Activated T-helper 1 cell treated with anti-CD3 and anti-CD28 coated beads, Interleukin-12 subunit alpha, Interleukin-12 subunit beta, Interleukin-2, Interleukin-4 antibody, amounts not matched to agents 30 ng/mL and 10 ng/mL and 1 ng/mL, durations not matched to agents 14 hours and 24 hours and 36 hours (primary cell): ENCODE data around the gene USP31. TPM values are rescaled to one million over a fixed set of nuclear protein-coding genes. Genes with fewer than 3 reads are reported as not detected.

Experiments
- DNase-seq: peaks from one replicate; pipeline ENCODE4 v3.0.0; 2021; ENCODE audit warnings: low spot score
- H3K27ac Mint-ChIP-seq: one replicate; pipeline ENCODE4 v1.8.0; 2021; ENCODE audit warnings: mild to moderate bottlenecking, mixed read lengths
- H3K27me3 Mint-ChIP-seq: one replicate; pipeline ENCODE4 v1.8.0; 2022; ENCODE audit warnings: mild to moderate bottlenecking, moderate library complexity, mixed read lengths; ENCODE audit not compliant: insufficient read depth
- H3K36me3 Mint-ChIP-seq: one replicate; pipeline ENCODE4 v1.8.0; 2021; ENCODE audit warnings: low read depth, mixed read lengths
- H3K4me1 Mint-ChIP-seq: one replicate; pipeline ENCODE4 v1.8.0; 2021; ENCODE audit warnings: low read depth, mixed read lengths
- H3K4me3 Mint-ChIP-seq: one replicate; pipeline ENCODE4 v1.8.0; 2021; ENCODE audit warnings: mild to moderate bottlenecking, moderate library complexity, mixed read lengths
- H3K9me3 Mint-ChIP-seq: one replicate; pipeline ENCODE4 v1.8.0; 2021; ENCODE audit warnings: mixed read lengths
- intact Hi-C: fragments of 100-400 bp; cut with micrococcal nuclease; formaldehyde crosslinking; loops from one replicate; pipeline ENCODE4 v1.15.1; 2024
- total RNA-seq: library from RNA; stranded (reverse); gene quantifications from 2 replicates; pipeline ENCODE4 v1.2.3, GENCODE V29; 2022

USP31 gene
- total RNA-seq, 1 donor from 2014 or later: 11.3 TPM

- H3K27ac Mint-ChIP-seq: no peak overlapping the region
- no peak overlapping the region for H3K4me3 Mint-ChIP-seq
- peaks cover 14% of the 10 kb centered on the region for H3K27me3 Mint-ChIP-seq
- no peaks in the 10 kb centered on the region for H3K9me3 Mint-ChIP-seq
- no peaks in the 10 kb centered on the region for H3K36me3 Mint-ChIP-seq
- intact Hi-C loops: no loop called here
- no peaks in the 10 kb centered on the region for H3K4me1 Mint-ChIP-seq
- no peak for DNase-seq
Observed at GRCh38 chr16:23175651-23176050, 26.4 kb upstream of the USP31 start.

- Mint-ChIP-seq H3K36me3 (no peaks in the 10 kb centered on the region), H3K9me3 (no peaks in the 10 kb centered on the region), H3K27me3 (peaks cover 14% of the 10 kb centered on the region), H3K4me3 (no peak overlapping the region), H3K27ac (no peak overlapping the region), H3K4me1 (no peaks in the 10 kb centered on the region)
- intact Hi-C loops: no loop called here
- no peak for DNase-seq
Observed at GRCh38 chr16:23174622-23175021, 25.4 kb upstream of the USP31 start.

- Mint-ChIP-seq H3K27me3 (peaks cover 19% of the 10 kb centered on the region), H3K4me1 (no peaks in the 10 kb centered on the region), H3K4me3 (no peak overlapping the region), H3K36me3 (no peaks in the 10 kb centered on the region), H3K27ac (no peak overlapping the region), H3K9me3 (no peaks in the 10 kb centered on the region)
- DNase-seq: no peak
- intact Hi-C loops: no loop called here
Observed at GRCh38 chr16:23172994-23173393, 23.7 kb upstream of the USP31 start.

GRCh38 chr16:23172583-23172982, 23.3 kb upstream of the USP31 start:
- Mint-ChIP-seq H3K4me3 (no peak overlapping the region), H3K27me3 (peaks cover 23% of the 10 kb centered on the region), H3K9me3 (no peaks in the 10 kb centered on the region), H3K36me3 (no peaks in the 10 kb centered on the region), H3K27ac (no peak overlapping the region), H3K4me1 (no peaks in the 10 kb centered on the region)
- intact Hi-C loops: no loop called here
- no peak for DNase-seq

GRCh38 chr16:23164736-23165135, 15.5 kb upstream of the USP31 start:
- Mint-ChIP-seq H3K27me3 (peaks cover 49% of the 10 kb centered on the region), H3K4me1 (no peaks in the 10 kb centered on the region), H3K27ac (no peak overlapping the region), H3K36me3 (no peaks in the 10 kb centered on the region), H3K9me3 (no peaks in the 10 kb centered on the region), H3K4me3 (no peak overlapping the region)
- DNase-seq: no peak
- intact Hi-C loops: no loop called here

- DNase-seq: no peak
- H3K4me3 Mint-ChIP-seq: no peak overlapping the region
- no peaks in the 10 kb centered on the region for H3K4me1 Mint-ChIP-seq
- intact Hi-C loops: no loop called here
- no peaks in the 10 kb centered on the region for H3K36me3 Mint-ChIP-seq
- H3K27me3 Mint-ChIP-seq: peaks cover 50% of the 10 kb centered on the region
- H3K27ac Mint-ChIP-seq: no peak overlapping the region
- H3K9me3 Mint-ChIP-seq: no peaks in the 10 kb centered on the region
Observed at GRCh38 chr16:23163921-23164320, 14.7 kb upstream of the USP31 start.

GRCh38 chr16:23160574-23160973, 11.3 kb upstream of the USP31 start:
- no peak overlapping the region for H3K27ac Mint-ChIP-seq
- H3K27me3 Mint-ChIP-seq: peaks cover 40% of the 10 kb centered on the region
- intact Hi-C loops: no loop called here
- H3K9me3 Mint-ChIP-seq: no peaks in the 10 kb centered on the region
- H3K4me1 Mint-ChIP-seq: peaks cover 11% of the 10 kb centered on the region
- no peaks in the 10 kb centered on the region for H3K36me3 Mint-ChIP-seq
- no peak for DNase-seq
- H3K4me3 Mint-ChIP-seq: no peak overlapping the region

- Mint-ChIP-seq H3K27ac (no peak overlapping the region), H3K27me3 (peaks cover 39% of the 10 kb centered on the region), H3K9me3 (no peaks in the 10 kb centered on the region), H3K4me3 (no peak overlapping the region), H3K4me1 (peaks cover 11% of the 10 kb centered on the region), H3K36me3 (no peaks in the 10 kb centered on the region)
- no peak for DNase-seq
- intact Hi-C loops: no loop called here
Observed at GRCh38 chr16:23160082-23160481, 10.8 kb upstream of the USP31 start.

- Mint-ChIP-seq H3K4me1 (peaks cover 11% of the 10 kb centered on the region), H3K27ac (no peak overlapping the region), H3K9me3 (no peaks in the 10 kb centered on the region), H3K36me3 (no peaks in the 10 kb centered on the region), H3K4me3 (no peak overlapping the region), H3K27me3 (peaks cover 27% of the 10 kb centered on the region)
- intact Hi-C loops: no loop called here
- no peak for DNase-seq
Observed at GRCh38 chr16:23158114-23158513, 8.9 kb upstream of the USP31 start.

- intact Hi-C loops: no loop called here
- DNase-seq: no peak
- H3K27me3 Mint-ChIP-seq: peaks cover 28% of the 10 kb centered on the region
- no peaks in the 10 kb centered on the region for H3K9me3 Mint-ChIP-seq
- H3K4me1 Mint-ChIP-seq: peaks cover 11% of the 10 kb centered on the region
- H3K4me3 Mint-ChIP-seq: no peak overlapping the region
- no peak overlapping the region for H3K27ac Mint-ChIP-seq
- no peaks in the 10 kb centered on the region for H3K36me3 Mint-ChIP-seq
Observed at GRCh38 chr16:23156946-23157460, 7.8 kb upstream of the USP31 start.

- Mint-ChIP-seq H3K4me1 (peaks cover 11% of the 10 kb centered on the region), H3K4me3 (no peak overlapping the region), H3K27me3 (peaks cover 25% of the 10 kb centered on the region), H3K9me3 (no peaks in the 10 kb centered on the region), H3K36me3 (no peaks in the 10 kb centered on the region), H3K27ac (no peak overlapping the region)
- intact Hi-C loops: no loop called here
- no peak for DNase-seq
Observed at GRCh38 chr16:23156110-23156509, 6.9 kb upstream of the USP31 start.

GRCh38 chr16:23155445-23156049, 6.3 kb upstream of the USP31 start:
- Mint-ChIP-seq H3K9me3 (no peaks in the 10 kb centered on the region), H3K36me3 (no peaks in the 10 kb centered on the region)
- DNase-seq: no peak

GRCh38 chr16:23152386-23153178, 3.3 kb upstream of the USP31 start:
- Mint-ChIP-seq H3K36me3 (no peaks in the 10 kb centered on the region), H3K27ac (no peak overlapping the region), H3K4me1 (peaks cover 27% of the 10 kb centered on the region), H3K27me3 (peaks cover 20% of the 10 kb centered on the region), H3K4me3 (no peak overlapping the region), H3K9me3 (no peaks in the 10 kb centered on the region)
- no peak for DNase-seq
- intact Hi-C loops: no loop called here

More at GRCh38 chr16:23155445-23156049, 6.3 kb upstream of the USP31 start:
- Mint-ChIP-seq H3K27ac (no peak overlapping the region), H3K4me3 (no peak overlapping the region), H3K4me1 (peaks cover 11% of the 10 kb centered on the region), H3K27me3 (peaks cover 23% of the 10 kb centered on the region)
- intact Hi-C loops: no loop called here
